Left cardiac atrium (tissue), 4 donors: ENCODE data around the gene RAPSN. TPM values are rescaled to one million over a fixed set of nuclear protein-coding genes. Genes with fewer than 3 reads are reported as not detected.

Experiments used
- ATAC-seq, 2 donors: fragments of 200-7000 bp; cut with Tn5 transposase; one replicate each; pipeline ENCODE4 v1.9.1; 2020; ENCODE audit warnings: mild to moderate bottlenecking in 2 of 2, moderate library complexity in 2 of 2
- DNase-seq: peaks from one replicate; pipeline ENCODE4 v3.0.0-alpha.2; 2020
- intact Hi-C, 2 donors: fragments of 100-400 bp; cut with DNase I; formaldehyde crosslinking; loops; one replicate each; pipeline versions ENCODE4 v1.14.1 to v1.15.1; 2022 to 2023
- total RNA-seq, 2 donors: library from RNA; stranded (reverse); fragmentation: NEBNext Ultra II Directional; extraction: Animal tissue kit (Norgen Biotek cat#: 25700); gene quantifications; one replicate each; pipeline ENCODE4 v1.2.1, GENCODE V29; 2021
- donor health status: DM: no; HTN: yes; CAD: no.
- donor health status: DM: no; HTN: yes; CAD: no; lungs with severe emphysema.
- donor health status: DM: yes; HTN: yes; CAD: no.
- donor health status: Dilated cardiomyopathy.

The RAPSN gene
- total RNA-seq, 2 donors from 2014 or later = not detected

- intact Hi-C loops = no loop called here
- peak; percentile 21 to 77 for ATAC-seq
- no peak for DNase-seq
These were observed 11.1 kb downstream of the RAPSN start for GRCh38 chr11:47437746-47438418.

- intact Hi-C loops = no loop called here
- no peak for DNase-seq
- ATAC-seq = no peak
These were observed 11.7 kb downstream of the RAPSN start for GRCh38 chr11:47437218-47437745.

- ATAC-seq = no peak
- no peak for DNase-seq
- intact Hi-C loops = no loop called here
These were observed 12.2 kb downstream of the RAPSN start for GRCh38 chr11:47436726-47437125.

GRCh38 chr11:47435687-47436086 is 13.2 kb downstream of the RAPSN start:
- DNase-seq = no peak
- intact Hi-C loops = no loop called here
- ATAC-seq = no peak

- ATAC-seq = peak; percentile 35 to 59
- no peak for DNase-seq
These were observed 14.7 kb downstream of the RAPSN start for GRCh38 chr11:47434011-47434786.

GRCh38 chr11:47433157-47433556 is 15.8 kb downstream of the RAPSN start:
- no peak for DNase-seq
- intact Hi-C loops = no loop called here
- no peak for ATAC-seq

More at GRCh38 chr11:47434011-47434786, 14.7 kb downstream of the RAPSN start:
- intact Hi-C loops = no loop called here

GRCh38 chr11:47431356-47432083 is 17.4 kb downstream of the RAPSN start:
- intact Hi-C loops = no loop called here
- ATAC-seq (no peak), DNase-seq (no peak)

GRCh38 chr11:47430524-47430923 is 18.4 kb downstream of the RAPSN start:
- ATAC-seq (no peak), DNase-seq (no peak)
- intact Hi-C loops = no loop called here

- peak; percentile 98 for ATAC-seq
- intact Hi-C loops = no loop called here
- DNase-seq = peak; percentile 99
These were observed 22.6 kb downstream of the RAPSN start, which contains the start of gene PSMC3 for GRCh38 chr11:47426062-47426956. Gene PSMC3 (minus strand): TSS chr11:47426439. CDS start chr11:47426279, 160 bp downstream.

- intact Hi-C loops = no loop called here
- ATAC-seq = no peak
- DNase-seq = no peak
These were observed 23.3 kb downstream of the RAPSN start for GRCh38 chr11:47425611-47426010.

GRCh38 chr11:47418454-47419259 is 30.3 kb downstream of the RAPSN start:
- intact Hi-C loops = no loop called here
- DNase-seq (no peak), ATAC-seq (no peak)

- DNase-seq = no peak
- intact Hi-C loops = no loop called here
- ATAC-seq = no peak
These were observed 31.2 kb downstream of the RAPSN start for GRCh38 chr11:47417712-47418111.

GRCh38 chr11:47415949-47416472 is 32.9 kb downstream of the RAPSN start:
- intact Hi-C loops = no loop called here
- ATAC-seq (peak; percentile 82 to 90), DNase-seq (peak; percentile 90)

GRCh38 chr11:47415091-47415854 is 33.7 kb downstream of the RAPSN start:
- peak in 1 of 2 donors; percentile 4 for ATAC-seq
- intact Hi-C loops = no loop called here

GRCh38 chr11:47414685-47415070 is 34.3 kb downstream of the RAPSN start:
- intact Hi-C loops = no loop called here
- ATAC-seq (no peak), DNase-seq (no peak)

More at GRCh38 chr11:47415091-47415854, 33.7 kb downstream of the RAPSN start:
- no peak for DNase-seq

GRCh38 chr11:47413908-47414684 is 34.8 kb downstream of the RAPSN start:
- intact Hi-C loops = no loop called here
- ATAC-seq = peak in 1 of 2 donors; percentile 9
- no peak for DNase-seq
